ENCODE data around the gene RBL1.
A peak's percentile ranks its signal among the peaks of the same experiment; 100 is the strongest.
"Not testable (repeated sequence)": the region's sequence is repeated elsewhere in the genome, so short reads cannot be mapped to it uniquely, and the experiment has no call there.

RBL1 gene, protein sequence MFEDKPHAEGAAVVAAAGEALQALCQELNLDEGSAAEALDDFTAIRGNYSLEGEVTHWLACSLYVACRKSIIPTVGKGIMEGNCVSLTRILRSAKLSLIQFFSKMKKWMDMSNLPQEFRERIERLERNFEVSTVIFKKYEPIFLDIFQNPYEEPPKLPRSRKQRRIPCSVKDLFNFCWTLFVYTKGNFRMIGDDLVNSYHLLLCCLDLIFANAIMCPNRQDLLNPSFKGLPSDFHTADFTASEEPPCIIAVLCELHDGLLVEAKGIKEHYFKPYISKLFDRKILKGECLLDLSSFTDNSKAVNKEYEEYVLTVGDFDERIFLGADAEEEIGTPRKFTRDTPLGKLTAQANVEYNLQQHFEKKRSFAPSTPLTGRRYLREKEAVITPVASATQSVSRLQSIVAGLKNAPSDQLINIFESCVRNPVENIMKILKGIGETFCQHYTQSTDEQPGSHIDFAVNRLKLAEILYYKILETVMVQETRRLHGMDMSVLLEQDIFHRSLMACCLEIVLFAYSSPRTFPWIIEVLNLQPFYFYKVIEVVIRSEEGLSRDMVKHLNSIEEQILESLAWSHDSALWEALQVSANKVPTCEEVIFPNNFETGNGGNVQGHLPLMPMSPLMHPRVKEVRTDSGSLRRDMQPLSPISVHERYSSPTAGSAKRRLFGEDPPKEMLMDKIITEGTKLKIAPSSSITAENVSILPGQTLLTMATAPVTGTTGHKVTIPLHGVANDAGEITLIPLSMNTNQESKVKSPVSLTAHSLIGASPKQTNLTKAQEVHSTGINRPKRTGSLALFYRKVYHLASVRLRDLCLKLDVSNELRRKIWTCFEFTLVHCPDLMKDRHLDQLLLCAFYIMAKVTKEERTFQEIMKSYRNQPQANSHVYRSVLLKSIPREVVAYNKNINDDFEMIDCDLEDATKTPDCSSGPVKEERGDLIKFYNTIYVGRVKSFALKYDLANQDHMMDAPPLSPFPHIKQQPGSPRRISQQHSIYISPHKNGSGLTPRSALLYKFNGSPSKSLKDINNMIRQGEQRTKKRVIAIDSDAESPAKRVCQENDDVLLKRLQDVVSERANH

DNA sequence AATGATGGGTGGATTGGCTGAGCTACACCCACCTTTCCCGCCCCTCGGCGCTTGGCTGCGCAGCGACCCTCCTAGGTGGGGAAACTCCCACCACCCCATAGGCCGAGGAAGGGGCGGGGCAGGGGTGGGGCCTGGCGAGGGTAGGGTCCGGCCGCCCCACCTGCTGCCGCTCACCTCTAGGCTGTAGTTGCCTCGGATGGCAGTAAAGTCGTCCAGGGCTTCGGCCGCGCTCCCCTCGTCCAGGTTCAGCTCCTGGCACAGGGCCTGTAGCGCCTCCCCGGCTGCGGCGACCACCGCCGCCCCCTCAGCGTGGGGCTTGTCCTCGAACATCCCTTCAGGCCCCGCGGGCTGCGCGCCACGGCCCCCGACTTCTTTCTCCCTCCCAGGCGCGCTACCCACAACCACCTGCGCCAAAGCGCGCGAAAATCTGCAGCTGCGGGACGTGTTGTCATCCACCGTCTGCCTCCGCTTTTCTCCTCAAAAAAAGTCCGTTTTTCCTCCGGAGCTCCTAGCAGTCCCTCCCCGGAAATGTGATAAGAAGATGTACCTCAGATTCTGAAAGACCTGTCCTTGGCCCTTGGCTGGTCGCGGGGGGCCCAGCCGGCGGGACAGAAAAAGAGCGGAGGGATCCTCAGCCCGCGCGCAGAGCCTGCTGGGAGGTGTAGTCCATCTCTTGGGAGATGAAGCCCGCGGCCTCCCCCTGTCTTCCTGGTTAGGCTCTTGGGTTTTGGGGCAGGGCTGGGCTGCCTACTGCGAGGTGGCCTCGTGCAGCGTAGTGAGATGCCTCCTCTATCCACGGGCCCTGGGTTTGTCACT lies at the start of gene RBL1:
Gene RBL1 (minus strand): TSS at position 399 of the 816 bp plus-strand sequence. CDS start 69 bp downstream, at position 330.
- FAIRE-seq (peak; percentile 75), DNase-seq (ENCODE audit: insufficient read length, low spot score) (peak; percentile 64)

DNA sequence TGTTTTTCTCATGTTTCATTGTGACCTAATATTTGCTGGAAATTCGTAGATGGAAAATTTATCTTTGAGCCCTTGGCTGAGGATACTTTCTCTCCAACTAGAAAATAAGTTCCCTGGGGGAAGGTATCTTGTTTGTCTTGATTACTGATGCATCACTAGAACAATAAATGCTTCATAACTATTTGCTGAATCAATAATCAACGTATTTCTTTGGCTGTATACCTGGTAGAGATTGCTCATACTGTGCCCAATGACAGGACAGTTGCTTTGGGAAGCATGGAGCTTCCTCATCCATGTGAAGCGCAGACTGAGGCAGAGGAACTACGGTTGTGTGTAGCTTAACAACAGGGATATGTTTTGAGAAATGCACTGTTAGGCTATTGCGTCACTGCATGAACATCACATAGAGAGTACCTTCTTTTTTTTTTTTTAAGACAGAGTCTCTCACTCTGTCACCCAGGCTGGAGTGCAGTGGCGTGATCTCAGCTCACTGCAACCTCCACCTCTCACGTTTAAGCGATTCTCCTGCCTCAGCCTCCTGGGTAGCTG lies 49.1 kb upstream of the RBL1 start:
- FAIRE-seq (no peak), DNase-seq (ENCODE audit: insufficient read length, low spot score) (no peak)

- no peak for FAIRE-seq
- DNase-seq (ENCODE audit: insufficient read length, low spot score): no peak
These were observed 46.9 kb upstream of the RBL1 start for GRCh38 chr20:37142708-37143107.

- FAIRE-seq (no peak), DNase-seq (ENCODE audit: insufficient read length, low spot score) (no peak)
These were observed 41.8 kb upstream of the RBL1 start for GRCh38 chr20:37137547-37137946.

- no peak for FAIRE-seq
- DNase-seq (ENCODE audit: insufficient read length, low spot score): no peak
These were observed 38.2 kb upstream of the RBL1 start for GRCh38 chr20:37133952-37134351.

DNA sequence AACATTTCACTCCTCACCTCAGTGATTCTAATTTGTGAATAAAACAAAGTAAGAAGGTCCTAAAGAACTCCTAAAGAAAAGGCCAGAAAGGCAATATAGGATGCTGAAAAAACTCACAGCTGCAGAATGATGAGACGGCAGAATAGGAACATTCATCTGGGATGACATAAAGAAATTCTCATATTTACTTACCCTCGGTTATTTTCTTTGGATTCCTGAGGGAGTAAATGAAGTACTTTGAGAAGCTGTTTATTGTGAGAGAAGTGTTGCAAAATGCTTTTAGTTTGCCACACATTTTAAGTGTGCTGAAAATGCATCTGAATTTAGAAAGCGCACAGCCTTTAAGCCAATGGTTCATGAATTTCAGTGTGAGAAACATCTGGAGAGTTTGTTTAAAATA lies 35.7 kb upstream of the RBL1 start:
- FAIRE-seq: no peak
- no peak for DNase-seq (ENCODE audit: insufficient read length, low spot score)

DNA sequence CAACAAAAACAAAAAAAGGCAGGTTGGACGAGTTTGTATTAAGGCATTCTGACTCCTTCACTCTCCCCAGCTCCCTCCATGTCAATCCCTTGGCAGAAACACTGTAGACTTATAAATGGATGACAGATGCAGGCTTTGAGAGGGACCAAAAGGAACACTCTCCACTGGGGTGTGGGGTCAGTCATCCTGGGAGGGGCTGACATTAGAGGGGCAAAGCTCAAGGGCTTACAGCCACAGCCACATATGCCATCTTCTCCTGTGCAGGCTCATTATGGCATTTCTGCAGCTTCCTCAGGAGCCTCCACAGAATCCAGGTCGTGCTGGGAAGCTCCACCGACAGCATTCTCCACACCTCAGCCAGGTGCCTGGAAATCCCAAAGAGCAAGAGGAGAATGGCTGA lies 33.0 kb upstream of the RBL1 start:
- DNase-seq (ENCODE audit: insufficient read length, low spot score): no peak
- no peak for FAIRE-seq

- not testable (repeated sequence) for DNase-seq (ENCODE audit: insufficient read length, low spot score)
These were observed 30.5 kb upstream of the RBL1 start for GRCh38 chr20:37126290-37126689.

GRCh38 chr20:37123441-37123840 lies 27.6 kb upstream of the RBL1 start:
- FAIRE-seq (no peak), DNase-seq (ENCODE audit: insufficient read length, low spot score) (no peak)

More at GRCh38 chr20:37126290-37126689, 30.5 kb upstream of the RBL1 start:
- not testable (repeated sequence) for FAIRE-seq

DNA sequence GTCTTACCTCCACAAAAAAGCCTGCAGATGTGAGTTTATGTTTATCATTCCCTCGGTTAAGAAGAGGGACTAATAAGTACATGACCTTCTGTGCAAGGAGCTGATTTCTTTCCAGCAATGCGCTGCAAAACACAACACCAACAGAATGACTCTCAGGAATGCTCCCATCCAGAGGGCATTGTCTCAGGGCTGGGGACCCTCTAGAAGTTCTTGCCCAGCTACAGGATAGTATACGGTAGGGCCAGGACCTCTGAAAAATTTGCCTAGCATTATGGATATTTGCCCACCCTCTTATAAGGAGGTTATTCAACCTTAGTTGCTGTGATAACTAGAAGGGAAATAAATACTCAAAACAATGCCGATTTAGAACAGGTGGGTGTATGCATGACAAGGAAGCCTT lies 24.7 kb upstream of the RBL1 start:
- DNase-seq (ENCODE audit: insufficient read length, low spot score): no peak
- FAIRE-seq: no peak

GRCh38 chr20:37119356-37120036 lies 23.7 kb upstream of the RBL1 start:
- FAIRE-seq (no peak), DNase-seq (ENCODE audit: insufficient read length, low spot score) (no peak)

- DNase-seq (ENCODE audit: insufficient read length, low spot score) (no peak), FAIRE-seq (no peak)
These were observed 18.2 kb upstream of the RBL1 start for GRCh38 chr20:37114012-37114411.

DNA sequence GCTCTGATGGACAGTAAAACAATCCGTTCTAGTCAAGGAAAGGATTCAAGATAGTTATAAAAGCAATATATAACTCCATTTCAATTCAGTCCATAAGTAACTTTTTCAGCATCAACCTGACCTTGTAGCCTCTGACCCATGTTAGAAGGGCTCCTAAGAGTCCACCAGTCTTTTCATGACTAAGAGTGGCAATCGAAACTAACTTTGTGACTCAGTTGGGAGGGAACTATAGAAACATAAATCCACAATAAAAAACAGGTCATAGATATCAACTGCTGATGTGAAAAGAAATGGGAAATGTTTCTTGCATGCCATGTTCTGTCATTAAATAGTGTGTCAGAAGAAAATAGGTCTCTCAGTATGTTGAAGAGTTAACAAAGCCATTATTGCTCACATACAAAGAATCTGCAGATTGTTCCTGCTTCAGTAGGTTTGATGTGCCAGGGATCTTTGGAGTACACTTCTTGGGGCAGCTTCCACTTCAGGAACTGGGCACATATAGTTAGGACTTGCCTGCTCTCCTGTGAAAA lies 16.2 kb upstream of the RBL1 start:
- no peak for FAIRE-seq
- DNase-seq (ENCODE audit: insufficient read length, low spot score): no peak

DNA sequence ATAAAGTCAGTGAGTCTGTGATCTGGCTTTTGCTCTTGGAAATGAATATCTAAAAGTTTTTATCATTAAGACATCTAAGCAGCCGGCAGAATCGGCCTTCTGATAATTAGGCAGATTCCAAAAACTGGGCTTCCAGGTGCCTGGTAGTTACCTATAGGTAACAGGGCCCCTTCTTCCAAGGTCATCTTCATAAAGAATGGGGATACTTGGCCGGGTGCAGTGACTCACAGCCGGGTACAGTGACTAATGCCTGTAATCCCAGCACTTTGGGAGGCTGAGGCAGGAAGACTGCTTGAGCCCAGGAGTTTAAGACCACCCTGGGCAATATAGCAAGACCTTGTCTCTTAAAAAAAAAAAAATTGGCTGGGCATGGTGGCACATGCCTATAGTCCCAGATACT lies 12.9 kb upstream of the RBL1 start:
- FAIRE-seq (no peak), DNase-seq (ENCODE audit: insufficient read length, low spot score) (no peak)

- FAIRE-seq (no peak), DNase-seq (ENCODE audit: insufficient read length, low spot score) (no peak)
These were observed 6.8 kb upstream of the RBL1 start for GRCh38 chr20:37102571-37102970.

- FAIRE-seq: no peak
- no peak for DNase-seq (ENCODE audit: insufficient read length, low spot score)
These were observed 731 bp upstream of the RBL1 start for GRCh38 chr20:37096415-37097041.

DNA sequence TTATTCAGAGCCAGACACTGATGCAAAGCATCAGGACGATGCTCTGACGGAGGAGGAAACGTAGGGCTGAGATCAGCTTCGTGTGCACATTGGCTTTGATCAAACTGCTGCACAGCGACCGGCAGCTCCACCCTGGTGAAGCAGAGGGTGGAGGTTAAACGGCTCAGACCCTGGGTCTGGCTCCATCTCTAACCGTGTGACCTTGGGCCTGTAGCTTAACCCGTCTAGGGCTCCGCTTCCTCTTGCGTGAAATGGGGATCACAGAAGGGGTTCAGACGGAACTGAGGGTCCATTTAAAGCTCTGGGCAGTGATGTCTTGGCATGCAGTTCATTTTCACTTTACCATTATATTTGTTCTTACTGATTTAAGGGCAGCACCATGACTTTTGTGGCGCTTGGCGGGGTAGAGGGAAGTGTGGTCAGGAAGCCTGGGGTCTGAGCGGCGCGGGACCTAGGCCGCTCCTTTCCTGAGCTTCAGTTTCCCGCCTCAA lies 644 bp downstream of the RBL1 start:
- peak; percentile 9 for DNase-seq (ENCODE audit: insufficient read length, low spot score)

DNA sequence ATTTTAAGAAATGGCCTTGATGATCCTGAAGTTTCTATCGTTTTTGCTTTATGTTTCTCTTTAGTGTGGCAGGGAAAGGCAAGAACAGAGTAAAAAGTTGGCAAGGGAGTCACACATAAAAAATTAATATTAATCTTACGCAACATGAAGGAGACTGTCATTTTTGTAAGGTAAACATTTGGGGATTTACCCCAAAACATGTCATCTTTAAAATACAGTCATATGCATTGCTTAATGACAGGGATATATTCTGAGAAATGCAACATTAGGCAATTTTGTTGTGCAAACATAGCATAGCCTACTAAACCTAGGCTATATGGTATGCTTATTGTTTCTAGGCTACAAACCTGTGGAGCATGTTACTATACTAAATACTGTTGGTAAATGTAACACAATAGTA lies 5.4 kb downstream of the RBL1 start:
- no peak for DNase-seq (ENCODE audit: insufficient read length, low spot score)
- no peak for FAIRE-seq

More for the DNA sequence above, 644 bp downstream of the RBL1 start:
- FAIRE-seq: no peak

All from GM19239 (cell line).